ENCODE data around the gene GOLGB1.

GOLGB1 gene

DNA sequence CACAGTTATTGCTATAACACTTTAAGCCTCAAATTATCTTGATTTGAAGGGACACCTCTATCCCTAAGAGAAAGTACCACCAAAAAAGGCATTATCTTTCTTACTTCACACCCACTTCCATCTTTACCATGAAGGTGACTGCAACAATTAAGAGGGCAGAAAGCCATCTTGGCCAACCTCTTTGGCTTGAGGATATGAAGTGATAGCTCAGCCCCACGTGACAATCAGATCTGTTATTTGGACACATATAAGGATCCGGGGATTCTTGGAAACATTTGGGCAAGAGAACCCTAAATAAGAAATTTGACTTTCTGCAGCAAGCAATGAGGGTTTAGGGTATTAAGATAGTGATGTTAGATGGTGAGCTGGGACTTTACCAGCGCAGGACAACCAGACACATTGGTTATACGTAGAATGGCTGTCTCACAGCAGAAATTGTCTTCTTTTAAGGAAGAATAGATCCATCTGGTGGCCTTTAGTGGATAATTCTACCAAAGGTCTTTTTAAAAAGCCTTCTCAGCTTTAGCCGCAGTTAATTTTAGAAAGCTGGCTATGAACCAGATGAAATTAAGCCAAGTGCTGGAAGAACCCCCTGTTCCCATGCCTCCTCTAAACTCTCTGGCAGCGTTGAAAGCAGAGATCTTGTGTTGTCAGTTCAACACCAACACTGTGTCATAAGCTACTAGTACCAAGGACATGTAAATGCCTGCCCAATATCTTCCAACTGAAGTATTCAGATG, 101.2 kb downstream of the GOLGB1 start:
- TF ChIP-seq ZNF274 (IDR thresholded peaks at IDR 0.05; ENCODE audit: low read depth, low read length), result no peak
- no peak overlapping the region for H3K4me3 ChIP-seq (ENCODE audit: low read length)

DNA sequence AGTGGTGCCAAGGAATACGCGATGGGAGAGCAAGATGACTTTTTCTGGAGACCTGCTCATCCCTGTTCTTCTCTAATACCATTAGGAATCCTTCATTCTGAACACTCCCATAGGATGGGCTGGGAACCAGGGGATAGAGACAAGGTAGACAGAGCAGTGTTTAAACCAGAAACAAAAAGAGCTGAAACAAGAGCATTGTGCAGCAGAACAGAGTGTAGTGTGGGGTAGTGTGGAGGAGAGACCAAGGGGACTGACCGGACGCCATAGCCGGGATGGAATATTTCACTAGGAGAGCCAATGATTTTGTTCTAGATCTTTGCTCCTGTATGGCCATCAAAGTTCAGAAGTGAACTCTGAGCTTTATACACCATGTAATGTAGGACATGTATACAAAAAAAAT, 104.5 kb downstream of the GOLGB1 start:
- no peak overlapping the region for H3K4me3 ChIP-seq (ENCODE audit: low read length)
- TF ChIP-seq ZNF274 (IDR thresholded peaks at IDR 0.05; ENCODE audit: low read depth, low read length), result no peak

GRCh38 chr3:121642601-121643314, 106.8 kb downstream of the GOLGB1 start:
- no peak for TF ChIP-seq ZNF274 (IDR thresholded peaks at IDR 0.05; ENCODE audit: low read depth, low read length)
- no peak overlapping the region for H3K4me3 ChIP-seq (ENCODE audit: low read length)

- TF ChIP-seq ZNF274 (IDR thresholded peaks at IDR 0.05; ENCODE audit: low read depth, low read length), result no peak
- H3K4me3 ChIP-seq (ENCODE audit: low read length), result no peak overlapping the region
These were observed 108.4 kb downstream of the GOLGB1 start for GRCh38 chr3:121641127-121641526.

DNA sequence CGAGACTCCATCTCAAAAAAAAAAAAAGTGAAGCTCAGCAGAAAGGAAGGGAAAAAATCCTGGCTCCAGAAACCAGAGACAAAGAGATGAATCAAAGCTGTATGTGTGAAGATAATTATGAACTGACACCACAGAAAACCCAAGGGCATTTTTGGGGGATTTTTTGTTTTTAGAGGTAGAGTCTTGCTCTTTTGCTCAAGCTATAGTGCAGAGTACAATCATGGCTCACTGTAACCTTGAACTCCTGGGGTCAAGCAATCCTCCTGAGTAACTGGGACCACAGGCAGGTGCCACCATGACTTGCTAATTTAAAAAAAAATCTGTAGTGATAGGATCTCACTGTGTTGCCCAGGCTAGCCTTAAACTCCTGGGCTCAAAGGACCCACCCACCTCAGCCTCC, 111.6 kb downstream of the GOLGB1 start:
- TF ChIP-seq ZNF274 (IDR thresholded peaks at IDR 0.05; ENCODE audit: low read depth, low read length), result no peak
- no peak overlapping the region for H3K4me3 ChIP-seq (ENCODE audit: low read length)

- no peak for TF ChIP-seq ZNF274 (IDR thresholded peaks at IDR 0.05; ENCODE audit: low read depth, low read length)
- no peak overlapping the region for H3K4me3 ChIP-seq (ENCODE audit: low read length)
These were observed 119.2 kb downstream of the GOLGB1 start for GRCh38 chr3:121630355-121630754.

GRCh38 chr3:121629601-121630000, 119.9 kb downstream of the GOLGB1 start:
- H3K4me3 ChIP-seq (ENCODE audit: low read length), result no peak overlapping the region
- TF ChIP-seq ZNF274 (IDR thresholded peaks at IDR 0.05; ENCODE audit: low read depth, low read length), result no peak

DNA sequence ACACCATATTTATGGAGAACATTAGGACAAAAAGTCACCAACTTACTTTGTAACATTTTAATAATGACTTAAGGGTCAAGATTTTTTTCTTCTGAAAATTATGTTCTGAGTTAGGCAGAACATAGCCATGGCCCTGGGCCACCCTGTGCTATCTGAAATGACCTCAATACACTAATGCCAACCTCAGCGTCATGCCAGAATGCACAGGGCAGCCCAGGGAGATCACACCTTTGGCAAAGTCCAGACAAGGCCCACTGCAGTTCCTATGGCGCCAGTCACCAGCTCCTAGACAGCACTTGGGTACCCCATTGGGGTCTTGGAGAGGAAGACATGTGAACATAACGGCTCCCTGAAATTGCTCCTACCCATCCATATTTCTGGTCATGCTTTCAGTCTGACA, 121.9 kb downstream of the GOLGB1 start:
- H3K4me3 ChIP-seq (ENCODE audit: low read length), result no peak overlapping the region
- no peak for TF ChIP-seq ZNF274 (IDR thresholded peaks at IDR 0.05; ENCODE audit: low read depth, low read length)

- H3K4me3 ChIP-seq (ENCODE audit: low read length), result no peak overlapping the region
- TF ChIP-seq ZNF274 (IDR thresholded peaks at IDR 0.05; ENCODE audit: low read depth, low read length), result no peak
These were observed 122.3 kb downstream of the GOLGB1 start for GRCh38 chr3:121627211-121627610.

- no peak overlapping the region for H3K4me3 ChIP-seq (ENCODE audit: low read length)
- TF ChIP-seq ZNF274 (IDR thresholded peaks at IDR 0.05; ENCODE audit: low read depth, low read length), result no peak
These were observed 123.0 kb downstream of the GOLGB1 start for GRCh38 chr3:121626495-121626894.

DNA sequence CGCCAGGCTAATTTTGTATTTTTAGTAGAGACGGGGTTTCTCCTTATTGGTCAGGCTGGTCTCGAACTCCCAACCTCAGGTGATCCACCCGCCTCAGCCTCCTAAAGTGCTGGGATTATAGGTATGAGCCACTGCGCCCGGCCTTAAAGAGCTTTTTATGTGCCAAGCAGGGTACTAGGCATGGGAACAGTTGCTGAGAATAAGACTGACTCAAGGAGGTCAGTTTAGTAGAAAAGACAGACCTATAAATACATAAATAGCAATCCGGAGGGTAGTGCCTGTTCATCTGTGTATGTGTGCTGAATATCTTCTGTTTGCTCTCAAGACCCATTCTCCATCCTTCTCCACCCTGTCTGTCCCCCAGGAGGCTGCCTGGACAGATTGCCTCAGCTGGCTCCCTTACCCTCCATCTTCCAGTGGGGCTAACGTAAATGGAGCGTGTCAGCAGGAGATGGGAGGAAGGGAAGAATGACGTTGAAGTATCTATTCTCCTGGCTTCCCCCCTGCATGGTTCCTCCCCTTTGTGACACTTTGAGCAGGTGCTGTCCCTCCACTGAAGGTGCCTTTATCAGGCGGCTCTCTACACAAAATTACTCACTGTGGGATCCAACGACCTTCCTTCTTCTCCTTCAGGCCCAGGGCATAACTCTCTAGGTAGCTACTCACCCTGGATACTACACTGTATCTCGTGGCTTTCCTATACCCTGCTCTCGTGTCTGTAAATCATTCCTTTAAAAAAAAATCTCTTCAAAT, 125.2 kb downstream of the GOLGB1 start:
- TF ChIP-seq ZNF274 (IDR thresholded peaks at IDR 0.05; ENCODE audit: low read depth, low read length), result no peak
- H3K4me3 ChIP-seq (ENCODE audit: low read length), result no peak overlapping the region

- no peak overlapping the region for H3K4me3 ChIP-seq (ENCODE audit: low read length)
- no peak for TF ChIP-seq ZNF274 (IDR thresholded peaks at IDR 0.05; ENCODE audit: low read depth, low read length)
These were observed 128.1 kb downstream of the GOLGB1 start for GRCh38 chr3:121621491-121621890.

- no peak overlapping the region for H3K4me3 ChIP-seq (ENCODE audit: low read length)
- no peak for TF ChIP-seq ZNF274 (IDR thresholded peaks at IDR 0.05; ENCODE audit: low read depth, low read length)
These were observed 129.8 kb downstream of the GOLGB1 start for GRCh38 chr3:121619691-121620090.
